ENCODE measurements around the gene HAT1. TPM values are rescaled to one million over a fixed set of nuclear protein-coding genes. Genes with fewer than 3 reads are reported as not detected.

Gene HAT1
- total and polyA plus RNA-seq, 8 donors = 7.8 to 20.1 (median 16.2) TPM

DNA sequence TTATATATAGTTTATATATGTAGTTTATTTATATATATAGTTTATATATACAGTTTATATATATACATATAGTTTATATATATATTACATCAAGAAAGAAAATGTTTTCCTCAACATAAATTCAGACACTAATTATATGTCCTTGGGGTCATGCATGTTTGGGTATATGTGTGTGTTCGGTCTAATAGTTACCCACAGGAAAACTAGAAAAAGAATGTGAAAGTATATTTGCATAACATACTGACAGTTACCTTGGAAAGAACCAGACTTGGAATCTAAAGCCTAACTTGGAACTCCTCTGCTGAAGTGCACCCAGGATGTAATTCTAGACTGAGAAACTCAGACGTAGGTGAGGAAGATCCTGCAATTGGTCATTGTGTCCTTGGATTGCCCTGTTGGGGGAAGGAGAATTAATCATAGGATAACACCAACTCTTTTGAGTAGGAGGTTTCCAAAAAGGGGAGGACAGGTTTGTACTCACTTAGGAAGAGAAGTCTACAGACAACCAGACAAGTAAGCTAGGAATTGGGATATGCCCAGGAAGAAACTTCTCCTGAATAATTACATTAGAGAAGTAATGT is 19.3 kb upstream of the HAT1 start:
- no peaks in the 10 kb centered on the region for H3K9me3 ChIP-seq
- H3K27ac ChIP-seq = no peak overlapping the region
- no peak for ATAC-seq
- WGBS, 2 donors = 47 to 50% methylated on average over 2 of the region's 2 CpGs
- H3K4me1 ChIP-seq = no peaks in the 10 kb centered on the region
- no peak for DNase-seq
- no peak for FAIRE-seq
- intact Hi-C loops (cut with DNase I) = no loop called here
- TF ChIP-seq, protein P1, sequence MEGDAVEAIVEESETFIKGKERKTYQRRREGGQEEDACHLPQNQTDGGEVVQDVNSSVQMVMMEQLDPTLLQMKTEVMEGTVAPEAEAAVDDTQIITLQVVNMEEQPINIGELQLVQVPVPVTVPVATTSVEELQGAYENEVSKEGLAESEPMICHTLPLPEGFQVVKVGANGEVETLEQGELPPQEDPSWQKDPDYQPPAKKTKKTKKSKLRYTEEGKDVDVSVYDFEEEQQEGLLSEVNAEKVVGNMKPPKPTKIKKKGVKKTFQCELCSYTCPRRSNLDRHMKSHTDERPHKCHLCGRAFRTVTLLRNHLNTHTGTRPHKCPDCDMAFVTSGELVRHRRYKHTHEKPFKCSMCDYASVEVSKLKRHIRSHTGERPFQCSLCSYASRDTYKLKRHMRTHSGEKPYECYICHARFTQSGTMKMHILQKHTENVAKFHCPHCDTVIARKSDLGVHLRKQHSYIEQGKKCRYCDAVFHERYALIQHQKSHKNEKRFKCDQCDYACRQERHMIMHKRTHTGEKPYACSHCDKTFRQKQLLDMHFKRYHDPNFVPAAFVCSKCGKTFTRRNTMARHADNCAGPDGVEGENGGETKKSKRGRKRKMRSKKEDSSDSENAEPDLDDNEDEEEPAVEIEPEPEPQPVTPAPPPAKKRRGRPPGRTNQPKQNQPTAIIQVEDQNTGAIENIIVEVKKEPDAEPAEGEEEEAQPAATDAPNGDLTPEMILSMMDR (IDR thresholded peaks at IDR 0.05) = no peak
- no peak overlapping the region for H3K4me3 ChIP-seq
- no peaks in the 10 kb centered on the region for H3K27me3 ChIP-seq
- no peaks in the 10 kb centered on the region for H3K36me3 ChIP-seq

DNA sequence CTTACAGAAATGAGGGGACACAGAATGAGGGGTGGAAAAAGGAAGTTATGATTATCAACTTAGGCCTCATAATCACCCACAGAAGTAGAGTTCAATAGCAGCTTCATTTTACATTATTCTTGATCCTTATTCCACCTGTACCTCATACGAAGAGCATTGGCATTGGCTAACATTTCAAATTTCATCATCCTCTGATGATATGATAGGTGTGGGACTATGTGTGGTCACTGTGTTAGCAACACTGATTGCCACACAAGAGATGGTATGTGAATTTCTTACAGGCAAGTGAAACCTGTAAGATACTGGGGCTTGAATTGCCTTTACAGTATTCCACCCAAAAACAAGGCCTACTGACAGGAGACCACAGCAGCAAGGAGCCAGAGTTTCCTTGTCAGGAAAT is 14.0 kb upstream of the HAT1 start:
- H3K4me3 ChIP-seq = no peak overlapping the region
- TF ChIP-seq, protein P1 (IDR thresholded peaks at IDR 0.05) = no peak
- DNase-seq = no peak
- no peak for FAIRE-seq
- no peaks in the 10 kb centered on the region for H3K27me3 ChIP-seq
- no peaks in the 10 kb centered on the region for H3K4me1 ChIP-seq
- no peaks in the 10 kb centered on the region for H3K36me3 ChIP-seq
- intact Hi-C loops (cut with DNase I) = no loop called here
- no peak overlapping the region for H3K27ac ChIP-seq
- WGBS, 2 donors = 89 to 100% methylated on average over 1 of the region's 1 CpG
- no peak for ATAC-seq
- H3K9me3 ChIP-seq = no peaks in the 10 kb centered on the region

DNA sequence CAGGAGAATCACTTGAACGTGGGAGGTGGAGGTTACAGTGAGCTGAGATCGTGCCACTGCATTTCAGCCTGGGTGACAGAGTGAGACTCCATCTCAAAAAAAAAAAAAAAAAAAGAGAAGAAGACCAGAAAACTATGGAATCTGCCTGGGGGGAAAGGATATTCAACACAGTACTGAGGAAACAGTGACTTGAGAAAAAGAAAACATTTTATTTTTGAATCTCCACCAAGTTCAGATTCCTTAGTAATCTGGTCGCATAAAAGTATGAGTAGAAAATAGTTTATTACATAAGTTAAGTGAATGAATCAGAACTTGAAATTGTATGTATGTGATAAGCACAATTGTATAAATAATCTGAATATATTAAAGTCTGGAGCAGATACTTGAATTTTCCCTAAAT is 13.0 kb upstream of the HAT1 start:
- no peak for FAIRE-seq
- Histone ChIP-seq H3K27me3 (no peaks in the 10 kb centered on the region), H3K4me3 (no peak overlapping the region), H3K9me3 (no peaks in the 10 kb centered on the region), H3K27ac (no peak overlapping the region), H3K4me1 (no peaks in the 10 kb centered on the region), H3K36me3 (no peaks in the 10 kb centered on the region)
- no peak for DNase-seq
- TF ChIP-seq, protein P1 (IDR thresholded peaks at IDR 0.05) = no peak
- ATAC-seq = no peak
- 84 to 90% methylated on average over 3 of the region's 3 CpGs for WGBS, 2 donors
- intact Hi-C loops (cut with DNase I) = no loop called here

DNA sequence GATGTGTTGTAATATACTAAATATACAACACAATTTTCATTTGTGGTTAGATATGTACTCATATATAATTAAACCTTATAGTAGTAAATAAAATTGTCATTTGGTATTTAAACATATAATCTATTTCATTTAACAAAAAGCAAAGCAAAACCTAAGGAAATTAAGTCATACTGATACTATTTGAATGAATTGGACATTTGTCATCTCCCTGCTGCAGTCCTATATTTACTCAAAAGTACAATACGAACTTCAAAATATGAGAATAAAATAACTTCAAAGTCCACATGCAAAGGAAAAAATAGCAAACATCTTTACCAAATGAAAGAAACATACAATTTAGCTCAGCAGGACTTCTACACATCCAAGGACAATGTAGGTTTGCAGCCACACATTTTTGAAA is 11.8 kb upstream of the HAT1 start:
- Histone ChIP-seq H3K4me1 (no peaks in the 10 kb centered on the region), H3K27ac (no peak overlapping the region), H3K36me3 (no peaks in the 10 kb centered on the region), H3K4me3 (no peak overlapping the region), H3K27me3 (no peaks in the 10 kb centered on the region), H3K9me3 (no peaks in the 10 kb centered on the region)
- ATAC-seq = no peak
- 30 to 44% methylated on average over 1 of the region's 1 CpG for WGBS, 2 donors
- TF ChIP-seq, protein P1 (IDR thresholded peaks at IDR 0.05) = no peak
- intact Hi-C loops (cut with DNase I) = no loop called here
- no peak for FAIRE-seq
- no peak for DNase-seq

DNA sequence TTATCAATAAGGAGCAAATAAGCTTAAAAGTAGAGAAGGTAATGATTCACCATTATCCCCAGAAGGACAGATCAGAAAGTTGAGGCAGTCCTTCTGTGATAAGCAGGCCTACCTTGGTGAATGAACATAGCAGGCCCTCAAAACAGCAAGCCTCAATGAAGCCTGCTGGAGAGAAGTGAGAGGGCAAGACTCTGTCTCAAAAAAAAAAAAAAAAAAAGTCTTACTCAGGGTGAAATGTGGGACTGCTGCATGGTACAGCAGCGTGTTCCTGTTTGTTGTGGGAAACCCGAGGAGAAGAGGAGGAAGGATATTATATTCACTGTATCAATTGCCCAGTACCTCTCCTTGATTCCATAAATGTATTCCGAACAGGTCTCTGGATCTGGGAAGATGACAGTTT is 8.7 kb upstream of the HAT1 start:
- Histone ChIP-seq H3K27me3 (no peaks in the 10 kb centered on the region), H3K4me3 (no peak overlapping the region), H3K4me1 (no peaks in the 10 kb centered on the region), H3K36me3 (no peaks in the 10 kb centered on the region), H3K27ac (no peak overlapping the region), H3K9me3 (no peaks in the 10 kb centered on the region)
- intact Hi-C loops (cut with DNase I) = no loop called here
- TF ChIP-seq, protein P1 (IDR thresholded peaks at IDR 0.05) = no peak
- ATAC-seq = no peak
- WGBS, 2 donors = 72 to 89% methylated on average over 3 of the region's 3 CpGs
- no peak for DNase-seq
- no peak for FAIRE-seq
